ENCODE data around the gene SPSB4. TPM values are rescaled to one million over a fixed set of nuclear protein-coding genes. Genes with fewer than 3 reads are reported as not detected.

SPSB4 gene
- total and polyA plus RNA-seq, 10 of the 15 experiments (the other 5 are each of a cell fraction or from before 2014, with no cell fraction given) = not detected

DNA sequence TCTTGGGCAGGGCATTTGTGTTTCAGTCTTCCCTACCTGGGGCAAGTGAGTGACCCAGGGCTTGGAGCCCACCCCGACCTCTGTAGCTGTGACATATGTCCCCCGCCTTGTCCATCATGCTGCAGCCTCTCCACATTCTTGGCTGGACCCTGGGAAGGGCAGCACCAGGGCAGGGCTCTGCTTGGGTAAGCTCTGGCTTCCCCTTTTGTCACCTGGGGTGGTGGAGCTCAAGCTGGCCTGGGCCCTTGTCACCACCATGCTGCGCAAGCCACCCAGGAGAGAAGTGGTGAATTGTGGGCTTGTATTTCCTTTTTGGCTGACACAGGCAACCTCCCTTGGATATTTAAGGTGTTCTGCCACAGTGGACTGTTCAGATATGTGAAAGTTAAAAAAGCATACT lies 29.3 kb downstream of the SPSB4 start:
- ChIA-PET SMC1A (ENCODE audit: uncharacterized antibody, unreplicated experiment) (interaction anchor here (0.6 kb wide), 1 partner anchor 71 kb away, joined by 3 read pairs; no protein-coding TSS in a partner anchor), CTCF (no interaction called here)
- no peak for TF ChIP-seq RELA (IDR thresholded peaks at IDR 0.05; ENCODE audit: borderline replicate concordance, partially characterized antibody)
- no peak for TF ChIP-seq SREBF1 (IDR thresholded peaks at IDR 0.05; ENCODE audit: low read length)
- no peak for TF ChIP-seq GATAD2B (conservative IDR thresholded peaks at IDR 0.05; ENCODE audit: low read depth)
- TF ChIP-seq TBL1XR1 (IDR thresholded peaks at IDR 0.05; ENCODE audit: low read depth, low read length) = no peak
- TF ChIP-seq, protein P1, sequence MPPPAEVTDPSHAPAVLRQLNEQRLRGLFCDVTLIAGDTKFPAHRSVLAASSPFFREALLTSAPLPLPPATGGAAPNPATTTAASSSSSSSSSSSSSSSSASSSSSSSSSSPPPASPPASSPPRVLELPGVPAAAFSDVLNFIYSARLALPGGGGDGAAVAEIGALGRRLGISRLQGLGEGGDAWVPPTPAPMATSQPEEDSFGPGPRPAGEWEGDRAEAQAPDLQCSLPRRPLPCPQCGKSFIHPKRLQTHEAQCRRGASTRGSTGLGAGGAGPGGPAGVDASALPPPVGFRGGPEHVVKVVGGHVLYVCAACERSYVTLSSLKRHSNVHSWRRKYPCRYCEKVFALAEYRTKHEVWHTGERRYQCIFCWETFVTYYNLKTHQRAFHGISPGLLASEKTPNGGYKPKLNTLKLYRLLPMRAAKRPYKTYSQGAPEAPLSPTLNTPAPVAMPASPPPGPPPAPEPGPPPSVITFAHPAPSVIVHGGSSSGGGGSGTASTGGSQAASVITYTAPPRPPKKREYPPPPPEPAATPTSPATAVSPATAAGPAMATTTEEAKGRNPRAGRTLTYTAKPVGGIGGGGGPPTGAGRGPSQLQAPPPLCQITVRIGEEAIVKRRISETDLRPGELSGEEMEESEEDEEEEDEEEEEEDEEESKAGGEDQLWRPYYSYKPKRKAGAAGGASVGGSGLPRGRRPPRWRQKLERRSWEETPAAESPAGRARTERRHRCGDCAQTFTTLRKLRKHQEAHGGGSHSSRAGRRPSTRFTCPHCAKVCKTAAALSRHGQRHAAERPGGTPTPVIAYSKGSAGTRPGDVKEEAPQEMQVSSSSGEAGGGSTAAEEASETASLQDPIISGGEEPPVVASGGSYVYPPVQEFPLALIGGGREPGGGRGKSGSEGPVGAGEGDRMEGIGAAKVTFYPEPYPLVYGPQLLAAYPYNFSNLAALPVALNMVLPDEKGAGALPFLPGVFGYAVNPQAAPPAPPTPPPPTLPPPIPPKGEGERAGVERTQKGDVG (CRISPR knock-in tag; IDR thresholded peaks at IDR 0.05) = no peak
- TF ChIP-seq, protein P2, sequence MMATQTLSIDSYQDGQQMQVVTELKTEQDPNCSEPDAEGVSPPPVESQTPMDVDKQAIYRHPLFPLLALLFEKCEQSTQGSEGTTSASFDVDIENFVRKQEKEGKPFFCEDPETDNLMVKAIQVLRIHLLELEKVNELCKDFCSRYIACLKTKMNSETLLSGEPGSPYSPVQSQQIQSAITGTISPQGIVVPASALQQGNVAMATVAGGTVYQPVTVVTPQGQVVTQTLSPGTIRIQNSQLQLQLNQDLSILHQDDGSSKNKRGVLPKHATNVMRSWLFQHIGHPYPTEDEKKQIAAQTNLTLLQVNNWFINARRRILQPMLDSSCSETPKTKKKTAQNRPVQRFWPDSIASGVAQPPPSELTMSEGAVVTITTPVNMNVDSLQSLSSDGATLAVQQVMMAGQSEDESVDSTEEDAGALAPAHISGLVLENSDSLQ (IDR thresholded peaks at IDR 0.05) = no peak
- TF ChIP-seq MTA3 (IDR thresholded peaks at IDR 0.05; ENCODE audit: borderline replicate concordance, low read length) = no peak
- TF ChIP-seq ASH2L (IDR thresholded peaks at IDR 0.05; ENCODE audit: borderline replicate concordance, low read depth) = no peak
- TF ChIP-seq, protein P3, sequence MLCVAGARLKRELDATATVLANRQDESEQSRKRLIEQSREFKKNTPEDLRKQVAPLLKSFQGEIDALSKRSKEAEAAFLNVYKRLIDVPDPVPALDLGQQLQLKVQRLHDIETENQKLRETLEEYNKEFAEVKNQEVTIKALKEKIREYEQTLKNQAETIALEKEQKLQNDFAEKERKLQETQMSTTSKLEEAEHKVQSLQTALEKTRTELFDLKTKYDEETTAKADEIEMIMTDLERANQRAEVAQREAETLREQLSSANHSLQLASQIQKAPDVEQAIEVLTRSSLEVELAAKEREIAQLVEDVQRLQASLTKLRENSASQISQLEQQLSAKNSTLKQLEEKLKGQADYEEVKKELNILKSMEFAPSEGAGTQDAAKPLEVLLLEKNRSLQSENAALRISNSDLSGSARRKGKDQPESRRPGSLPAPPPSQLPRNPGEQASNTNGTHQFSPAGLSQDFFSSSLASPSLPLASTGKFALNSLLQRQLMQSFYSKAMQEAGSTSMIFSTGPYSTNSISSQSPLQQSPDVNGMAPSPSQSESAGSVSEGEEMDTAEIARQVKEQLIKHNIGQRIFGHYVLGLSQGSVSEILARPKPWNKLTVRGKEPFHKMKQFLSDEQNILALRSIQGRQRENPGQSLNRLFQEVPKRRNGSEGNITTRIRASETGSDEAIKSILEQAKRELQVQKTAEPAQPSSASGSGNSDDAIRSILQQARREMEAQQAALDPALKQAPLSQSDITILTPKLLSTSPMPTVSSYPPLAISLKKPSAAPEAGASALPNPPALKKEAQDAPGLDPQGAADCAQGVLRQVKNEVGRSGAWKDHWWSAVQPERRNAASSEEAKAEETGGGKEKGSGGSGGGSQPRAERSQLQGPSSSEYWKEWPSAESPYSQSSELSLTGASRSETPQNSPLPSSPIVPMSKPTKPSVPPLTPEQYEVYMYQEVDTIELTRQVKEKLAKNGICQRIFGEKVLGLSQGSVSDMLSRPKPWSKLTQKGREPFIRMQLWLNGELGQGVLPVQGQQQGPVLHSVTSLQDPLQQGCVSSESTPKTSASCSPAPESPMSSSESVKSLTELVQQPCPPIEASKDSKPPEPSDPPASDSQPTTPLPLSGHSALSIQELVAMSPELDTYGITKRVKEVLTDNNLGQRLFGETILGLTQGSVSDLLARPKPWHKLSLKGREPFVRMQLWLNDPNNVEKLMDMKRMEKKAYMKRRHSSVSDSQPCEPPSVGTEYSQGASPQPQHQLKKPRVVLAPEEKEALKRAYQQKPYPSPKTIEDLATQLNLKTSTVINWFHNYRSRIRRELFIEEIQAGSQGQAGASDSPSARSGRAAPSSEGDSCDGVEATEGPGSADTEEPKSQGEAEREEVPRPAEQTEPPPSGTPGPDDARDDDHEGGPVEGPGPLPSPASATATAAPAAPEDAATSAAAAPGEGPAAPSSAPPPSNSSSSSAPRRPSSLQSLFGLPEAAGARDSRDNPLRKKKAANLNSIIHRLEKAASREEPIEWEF (IDR thresholded peaks at IDR 0.05; ENCODE audit: insufficient replicate concordance, low read depth, low read length) = no peak
- TF ChIP-seq STAT1 (conservative IDR thresholded peaks at IDR 0.05) = no peak
- no peak for TF ChIP-seq ZSCAN29 (IDR thresholded peaks at IDR 0.05)
- no peak for TF ChIP-seq ZNF384 (IDR thresholded peaks at IDR 0.05; ENCODE audit: borderline replicate concordance, low read depth, low read length)
- TF ChIP-seq MEF2B (IDR thresholded peaks at IDR 0.05; ENCODE audit: partially characterized antibody, poor library complexity, severe bottlenecking) = no peak
- TF ChIP-seq RAD51 (IDR thresholded peaks at IDR 0.05) = no peak

More for the DNA sequence above, 29.3 kb downstream of the SPSB4 start:
- no peak for FAIRE-seq
- RAD21 ChIA-PET (ENCODE audit: unreplicated experiment) = no interaction called here
- no peak for DNase-seq (ENCODE audit: low read depth, low spot score)
- no peak for ATAC-seq
- POLR2A ChIA-PET = no interaction called here
- 33% methylated on average over 3 of the region's 3 CpGs for WGBS (ENCODE audit: insufficient coverage, insufficient replicate concordance, low lambda C conversion rate, missing lambda C conversion rate)
- H3K4me1 ChIP-seq (ENCODE audit: control insufficient read depth, insufficient read depth, low read length) = no peaks in the 10 kb centered on the region
- H3K36me3 ChIP-seq (ENCODE audit: control insufficient read depth in 2 of 2, insufficient read depth in 2 of 2, low read length in 1 of 2) = no peaks in the 10 kb centered on the region
- BruUV-seq (replicated peaks) = no TSS peak
- H3K79me2 ChIP-seq (ENCODE audit: control insufficient read depth, insufficient read depth, low read length) = no peaks in the 10 kb centered on the region
- H3K4me3 ChIP-seq = no peak overlapping the region
- no peak overlapping the region for H3K4me2 ChIP-seq (ENCODE audit: control insufficient read depth, insufficient read depth)
- peaks cover 0 to 2% of the 10 kb centered on the region in 2 experiments; a peak in 2 of 4 replicates for H3K27me3 ChIP-seq (replicated peaks in 1 of 2; ENCODE audit: control insufficient read depth in 2 of 2, insufficient read depth in 2 of 2, low read length in 1 of 2)
- no peaks in the 10 kb centered on the region for H3K9me3 ChIP-seq (replicated peaks; ENCODE audit: control insufficient read depth, insufficient read depth, low read length)
- no peaks in the 10 kb centered on the region; the same call in 1 of the 2 replicates for H4K20me1 ChIP-seq (ENCODE audit: control insufficient read depth, insufficient read depth)
- no peak overlapping the region for H2AFZ ChIP-seq (ENCODE audit: control insufficient read depth, low read depth, low read length)
- H3K27ac ChIP-seq (ENCODE audit: control insufficient read depth, insufficient read depth) = no peak overlapping the region
- in situ Hi-C loops (cut with MboI) = no loop called here
- intact Hi-C loops (cut with micrococcal nuclease; ENCODE audit: unreplicated experiment) = no loop called here
- H3K9ac ChIP-seq (ENCODE audit: control insufficient read depth, insufficient read depth, low read length) = no peak overlapping the region

Measured in GM12878 (cell line).